HepG2 (cell line): ENCODE data around the gene PRKN. TPM values are rescaled to one million over a fixed set of nuclear protein-coding genes. Genes with fewer than 3 reads are reported as not detected.

Experiments used
- ATAC-seq: fragments of 200-7000 bp; cut with Tn5 transposase; 3 replicates; pipeline ENCODE4 v1.9.1; 2020; ENCODE audit warnings: mild to moderate bottlenecking, moderate library complexity
- BruUV-seq: library from RNA; stranded (reverse); fragments of 400-500 nt; replicated peaks from 2 replicates; lab custom pipeline; 2021; lab: Mats Ljungman, UMichigan
- CTCF ChIA-PET: fragments of 300-600 bp; formaldehyde crosslinking; extraction: SDS; loops from one replicate; lab custom pipeline; 2021; ENCODE audit warnings: low total read pairs, inconsistent platforms, low intra/inter-chr PET ratio; lab: Yijun Ruan, JAX
- POLR2A ChIA-PET: fragments of 350-600 bp; sonication (Branson Sonifier 250); formaldehyde crosslinking; loops from one replicate; lab custom pipeline; 2020; ENCODE audit warnings: antibody characterized with exemption, inconsistent platforms; lab: Yijun Ruan, JAX
- DNase-seq: peaks from one replicate; pipeline ENCODE4 v3.0.0-alpha.2; 2015; ENCODE audit warnings: low spot score
- FAIRE-seq: peaks from 3 replicates; lab custom pipeline; 2011; peaks lifted over from hg19 to GRCh38; lab: Jason Lieb, UNC
- H2AFZ ChIP-seq: one replicate; pipeline ENCODE4 v1.6.1; 2011; ENCODE audit warnings: low read length, inconsistent platforms
- H3K27ac ChIP-seq: fragments of 300-600 bp; 3 replicates; pipeline ENCODE4 v1.8.0; 2011; ENCODE audit warnings: mixed run types, mild to moderate bottlenecking, mixed read lengths, low read length, inconsistent platforms; ENCODE audit not compliant: insufficient read depth; ENCODE audit errors: extremely low read length
- H3K27me3 ChIP-seq, 2 experiments: fragments of 200-600 bp in 1 of 2; 2 replicates in 1 of 2; 3 replicates in 1 of 2; pipeline versions ENCODE4 v1.6.0 to v1.8.0; 2011; ENCODE audit warnings: low read length in 2 of 2, mild to moderate bottlenecking in 2 of 2, moderate library complexity in 2 of 2, inconsistent platforms in 1 of 2; ENCODE audit not compliant: insufficient read depth in 2 of 2, control insufficient read depth in 1 of 2
- H3K36me3 ChIP-seq, 2 experiments: fragments of 200-600 bp in 1 of 2; replicated peaks in 1 of 2; 2 replicates in 1 of 2; 3 replicates in 1 of 2; pipeline versions ENCODE4 v1.5.1 to v1.8.0; 2011; ENCODE audit warnings: low read length in 2 of 2, inconsistent platforms in 1 of 2; ENCODE audit not compliant: insufficient read depth in 2 of 2, control insufficient read depth in 1 of 2
- H3K4me1 ChIP-seq: 2 replicates; pipeline ENCODE4 v1.5.1; 2012; ENCODE audit warnings: low read length, inconsistent platforms; ENCODE audit not compliant: insufficient read depth
- H3K4me2 ChIP-seq: 2 replicates; pipeline ENCODE4 v1.6.0; 2011; ENCODE audit warnings: low read depth, low read length, inconsistent platforms
- H3K4me3 ChIP-seq, 3 experiments: fragments of 200-600 bp in 1 of 3; sonication (generic), shearing (Covaris generic) in 1 of 3; replicated peaks in 1 of 3; 2 replicates each; pipeline ENCODE4 v1.5.1; 2011 to 2016; ENCODE audit warnings: low read length in 3 of 3, inconsistent platforms in 2 of 3, low read depth in 2 of 3, mild to moderate bottlenecking in 2 of 3, control low read depth in 1 of 3, mixed read lengths in 1 of 3; ENCODE audit not compliant: insufficient read depth in 1 of 3
- H3K79me2 ChIP-seq: one replicate; pipeline ENCODE4 v1.6.1; 2011; ENCODE audit warnings: low read length, inconsistent platforms; ENCODE audit not compliant: insufficient read depth
- H3K9ac ChIP-seq: 2 replicates; pipeline ENCODE4 v1.6.0; 2011; ENCODE audit warnings: mild to moderate bottlenecking, low read depth, low read length, inconsistent platforms; ENCODE audit not compliant: insufficient read depth
- H3K9me3 ChIP-seq: 2 replicates; pipeline ENCODE4 v1.5.1; 2012; ENCODE audit warnings: mild to moderate bottlenecking, low read length
- H4K20me1 ChIP-seq: 2 replicates; pipeline ENCODE4 v1.6.0; 2011; ENCODE audit warnings: inconsistent platforms, mild to moderate bottlenecking, low read length, moderate library complexity; ENCODE audit not compliant: insufficient read depth
- BORCS8-MEF2B ChIP-seq: sonication (generic); formaldehyde crosslinking; IDR thresholded peaks from 2 replicates; pipeline ENCODE4 v1.8.0; 2022; ENCODE audit warnings: mild to moderate bottlenecking, missing genetic modification reagents
- HNF4A ChIP-seq: sonication (generic); formaldehyde crosslinking; IDR thresholded peaks from 2 replicates; pipeline ENCODE4 v1.4.0; 2020; ENCODE audit warnings: missing genetic modification reagents
- HNF4G ChIP-seq, 2 experiments: sonication (generic) in 1 of 2; formaldehyde crosslinking in 1 of 2; IDR thresholded peaks; 2 replicates each; pipeline versions ENCODE4 v1.4.0 to v1.6.1; 2011 to 2020; ENCODE audit warnings: borderline replicate concordance in 2 of 2, low read depth in 2 of 2, mild to moderate bottlenecking in 2 of 2, low read length in 1 of 2, missing genetic modification reagents in 1 of 2, moderate library complexity in 1 of 2
- IKZF4 ChIP-seq: sonication (generic); formaldehyde crosslinking; IDR thresholded peaks from 2 replicates; pipeline ENCODE4 v1.5.1; 2020; ENCODE audit warnings: borderline replicate concordance, mild to moderate bottlenecking, low read depth, missing genetic modification reagents; ENCODE audit errors: not compliant biosample characterization
- MEIS1 ChIP-seq: sonication (generic); formaldehyde crosslinking; IDR thresholded peaks from 2 replicates; pipeline ENCODE4 v1.9.0; 2021; ENCODE audit warnings: mild to moderate bottlenecking, missing genetic modification reagents, moderate library complexity, borderline replicate concordance
- RBAK ChIP-seq: sonication (generic); formaldehyde crosslinking; IDR thresholded peaks from 2 replicates; pipeline ENCODE4 v1.5.1; 2020; ENCODE audit warnings: mild to moderate bottlenecking, missing genetic modification reagents
- REPIN1 ChIP-seq: sonication (generic); formaldehyde crosslinking; IDR thresholded peaks from 2 replicates; pipeline ENCODE4 v1.8.0; 2022; ENCODE audit warnings: missing genetic modification reagents, low read depth, mild to moderate bottlenecking, borderline replicate concordance
- WIZ ChIP-seq: sonication (generic); formaldehyde crosslinking; IDR thresholded peaks from 2 replicates; pipeline ENCODE4 v1.5.1; 2020; ENCODE audit warnings: mild to moderate bottlenecking, missing genetic modification reagents
- ZFP1 ChIP-seq: IDR thresholded peaks from 2 replicates; pipeline ENCODE4 v1.6.1; 2016
- ZNF652 ChIP-seq: IDR thresholded peaks from 2 replicates; pipeline ENCODE4 v1.6.1; 2016; ENCODE audit warnings: low read depth, borderline replicate concordance
- ZNF709 ChIP-seq: sonication (generic); formaldehyde crosslinking; IDR thresholded peaks from 2 replicates; pipeline ENCODE4 v1.5.0; 2020; ENCODE audit warnings: mild to moderate bottlenecking, missing genetic modification reagents
- WGBS: methylation state at CpG from one replicate; pipeline ENCODE4 v1.1.6; 2017; ENCODE audit warnings: low lambda C conversion rate; 5-methylcytosine and 5-hydroxymethylcytosine counted together
- in situ Hi-C: cut with HindIII; loops from 2 replicates; pipeline ENCODE4 v1.10.0; 2017; ENCODE audit warnings: low pct_unique_long_range_greater_than_20kb; ENCODE audit not compliant: extremely low pct_ligation_motif_present
- intact Hi-C: fragments of 100-400 bp; cut with micrococcal nuclease; formaldehyde crosslinking; loops from one replicate; pipeline ENCODE4 v1.10.0; 2022; ENCODE audit not compliant: unreplicated experiment
- polyA plus RNA-seq, 8 experiments: library from polyadenylated mRNA; depleted of rRNA in 3 of 8; stranded (reverse) in 7 of 8; unstranded in 1 of 8; fragments of >200 nt; fragmentation: Illumina TruSeq in 4 of 8; extraction: Trizol in 4 of 8; gene quantifications; 2 replicates each; pipeline versions ENCODE4 v1.2.1 to v1.2.3, GENCODE V29; 2011 to 2016; ENCODE audit warnings: low read depth in 4 of 8, missing spikeins in 1 of 8, mixed read lengths in 1 of 8; ENCODE audit not compliant: insufficient read depth in 1 of 8
- total RNA-seq, 5 experiments: library from RNA; depleted of rRNA; stranded (reverse); fragments of >200 nt; fragmentation: Illumina TruSeq; extraction: Trizol; gene quantifications; 2 replicates each; pipeline ENCODE4 v1.2.3, GENCODE V29; 2016; ENCODE audit warnings: low read depth in 1 of 5
- TF ChIP-seq, protein P1 (sequence below): sonication (generic); formaldehyde crosslinking; IDR thresholded peaks from 2 replicates; pipeline ENCODE4 v1.5.1; 2020; ENCODE audit warnings: mild to moderate bottlenecking, missing genetic modification reagents, moderate library complexity
- TF ChIP-seq, protein P2 (sequence below): sonication (generic); formaldehyde crosslinking; IDR thresholded peaks from 2 replicates; pipeline ENCODE4 v1.9.0; 2021; ENCODE audit warnings: missing genetic modification reagents, mild to moderate bottlenecking, borderline replicate concordance
- TF ChIP-seq, protein P3 (sequence below): sonication (generic); formaldehyde crosslinking; IDR thresholded peaks from 2 replicates; pipeline ENCODE4 v1.8.1; 2023; ENCODE audit warnings: mild to moderate bottlenecking, missing genetic modification reagents

Gene PRKN
- total and polyA plus RNA-seq, 2 of the 13 experiments (the other 11 are each of a cell fraction or from before 2014, with no cell fraction given): 0.31 to 0.44 TPM

DNA sequence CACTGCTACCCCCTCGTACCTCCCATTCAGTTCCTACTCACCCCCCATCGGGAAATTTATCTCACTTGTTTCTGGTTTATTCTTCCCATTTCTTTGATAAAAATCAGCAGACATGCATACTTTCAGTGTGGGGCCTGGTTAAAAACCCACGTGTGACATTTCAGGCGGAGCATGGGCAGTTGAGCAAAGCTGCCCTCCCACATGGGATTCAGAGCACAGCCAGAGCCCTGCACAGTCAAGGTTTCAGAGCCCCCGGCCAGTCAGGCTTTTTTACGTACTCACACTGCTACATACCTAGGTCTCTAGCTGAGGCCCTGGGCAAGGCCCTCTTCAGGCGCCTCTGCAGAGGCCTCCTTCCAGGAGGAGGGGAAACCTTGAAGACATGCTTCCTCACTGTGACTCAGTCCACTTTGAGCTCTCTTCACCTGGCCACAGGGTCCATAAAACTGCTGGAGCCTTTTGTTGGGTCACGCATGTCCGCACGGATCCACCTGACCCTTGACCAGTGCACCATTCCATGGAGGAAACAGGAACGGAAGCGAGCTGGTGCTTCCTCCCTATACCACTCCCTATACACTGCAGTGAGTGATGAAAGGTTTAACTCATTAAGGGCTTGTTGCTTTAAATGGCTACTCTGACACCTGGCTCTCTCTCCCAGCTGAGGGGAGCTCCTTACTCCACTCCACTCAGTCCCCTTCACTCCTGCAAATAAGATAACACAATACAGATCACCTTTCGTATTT, 713.3 kb downstream of the PRKN start (continued):
- TF ChIP-seq, protein P1, sequence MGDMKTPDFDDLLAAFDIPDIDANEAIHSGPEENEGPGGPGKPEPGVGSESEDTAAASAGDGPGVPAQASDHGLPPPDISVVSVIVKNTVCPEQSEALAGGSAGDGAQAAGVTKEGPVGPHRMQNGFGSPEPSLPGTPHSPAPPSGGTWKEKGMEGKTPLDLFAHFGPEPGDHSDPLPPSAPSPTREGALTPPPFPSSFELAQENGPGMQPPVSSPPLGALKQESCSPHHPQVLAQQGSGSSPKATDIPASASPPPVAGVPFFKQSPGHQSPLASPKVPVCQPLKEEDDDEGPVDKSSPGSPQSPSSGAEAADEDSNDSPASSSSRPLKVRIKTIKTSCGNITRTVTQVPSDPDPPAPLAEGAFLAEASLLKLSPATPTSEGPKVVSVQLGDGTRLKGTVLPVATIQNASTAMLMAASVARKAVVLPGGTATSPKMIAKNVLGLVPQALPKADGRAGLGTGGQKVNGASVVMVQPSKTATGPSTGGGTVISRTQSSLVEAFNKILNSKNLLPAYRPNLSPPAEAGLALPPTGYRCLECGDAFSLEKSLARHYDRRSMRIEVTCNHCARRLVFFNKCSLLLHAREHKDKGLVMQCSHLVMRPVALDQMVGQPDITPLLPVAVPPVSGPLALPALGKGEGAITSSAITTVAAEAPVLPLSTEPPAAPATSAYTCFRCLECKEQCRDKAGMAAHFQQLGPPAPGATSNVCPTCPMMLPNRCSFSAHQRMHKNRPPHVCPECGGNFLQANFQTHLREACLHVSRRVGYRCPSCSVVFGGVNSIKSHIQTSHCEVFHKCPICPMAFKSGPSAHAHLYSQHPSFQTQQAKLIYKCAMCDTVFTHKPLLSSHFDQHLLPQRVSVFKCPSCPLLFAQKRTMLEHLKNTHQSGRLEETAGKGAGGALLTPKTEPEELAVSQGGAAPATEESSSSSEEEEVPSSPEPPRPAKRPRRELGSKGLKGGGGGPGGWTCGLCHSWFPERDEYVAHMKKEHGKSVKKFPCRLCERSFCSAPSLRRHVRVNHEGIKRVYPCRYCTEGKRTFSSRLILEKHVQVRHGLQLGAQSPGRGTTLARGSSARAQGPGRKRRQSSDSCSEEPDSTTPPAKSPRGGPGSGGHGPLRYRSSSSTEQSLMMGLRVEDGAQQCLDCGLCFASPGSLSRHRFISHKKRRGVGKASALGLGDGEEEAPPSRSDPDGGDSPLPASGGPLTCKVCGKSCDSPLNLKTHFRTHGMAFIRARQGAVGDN (CRISPR knock-in tag): no peak
- TF ChIP-seq WIZ (CRISPR knock-in tag) (no peak), HNF4A (CRISPR knock-in tag) (0 out of 2 replicates have a peak, but pooled peaks have one; percentile 23), ZNF652 (CRISPR knock-in tag) (peak; percentile 55; the same call in 1 of the 2 replicates)

DNA sequence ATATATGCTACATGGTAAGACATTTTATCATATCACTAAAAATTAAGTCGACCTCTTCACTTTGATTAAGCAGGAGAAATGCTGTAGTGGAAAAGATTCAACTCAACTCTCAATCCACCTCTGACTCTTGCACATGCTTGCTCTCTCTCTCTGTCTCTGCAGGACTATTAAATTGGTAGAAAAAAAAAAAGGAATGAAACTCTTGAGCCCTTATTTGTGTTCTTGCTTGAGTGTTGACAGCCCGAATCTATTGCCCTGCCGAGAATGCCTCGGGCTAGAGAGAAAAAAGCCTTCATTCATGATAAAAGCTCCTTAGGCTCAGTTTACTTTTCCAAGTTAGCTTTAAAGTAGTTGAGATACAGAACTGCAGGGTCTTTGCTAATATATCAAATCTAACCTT, 722.2 kb downstream of the PRKN start:
- FAIRE-seq: no peak
- H3K4me1 ChIP-seq: no peaks in the 10 kb centered on the region
- H3K36me3 ChIP-seq: no peaks in the 10 kb centered on the region
- H3K9me3 ChIP-seq: no peaks in the 10 kb centered on the region
- ATAC-seq: no peak
- in situ Hi-C loops (no loop called here), intact Hi-C loops (no loop called here)
- H2AFZ ChIP-seq: no peak overlapping the region
- no peak overlapping the region for H3K9ac ChIP-seq
- no peak overlapping the region for H3K4me2 ChIP-seq
- H3K4me3 ChIP-seq: no peak overlapping the region
- WGBS: 42% methylated on average over 4 of the region's 4 CpGs
- BruUV-seq: no TSS peak
- H3K79me2 ChIP-seq: no peaks in the 10 kb centered on the region
- no peak overlapping the region for H3K27ac ChIP-seq
- no peaks in the 10 kb centered on the region for H4K20me1 ChIP-seq
- DNase-seq: no peak
- no peaks in the 10 kb centered on the region for H3K27me3 ChIP-seq
- POLR2A ChIA-PET: no interaction called here
- CTCF ChIA-PET: no interaction called here
- TF ChIP-seq REPIN1 (no peak), HNF4G (IDR thresholded peaks at IDR 0.05; ENCODE audit: borderline replicate concordance, low read depth, low read length) (no peak), HNF4G (CRISPR knock-in tag; IDR thresholded peaks at IDR 0.05; ENCODE audit: borderline replicate concordance, low read depth) (no peak), BORCS8-MEF2B (CRISPR knock-in tag) (no peak), IKZF4 (CRISPR knock-in tag) (no peak), MEIS1 (CRISPR knock-in tag) (no peak), RBAK (no peak), ZNF709 (CRISPR knock-in tag) (no peak), ZFP1 (CRISPR knock-in tag) (no peak)
- TF ChIP-seq, protein P2, sequence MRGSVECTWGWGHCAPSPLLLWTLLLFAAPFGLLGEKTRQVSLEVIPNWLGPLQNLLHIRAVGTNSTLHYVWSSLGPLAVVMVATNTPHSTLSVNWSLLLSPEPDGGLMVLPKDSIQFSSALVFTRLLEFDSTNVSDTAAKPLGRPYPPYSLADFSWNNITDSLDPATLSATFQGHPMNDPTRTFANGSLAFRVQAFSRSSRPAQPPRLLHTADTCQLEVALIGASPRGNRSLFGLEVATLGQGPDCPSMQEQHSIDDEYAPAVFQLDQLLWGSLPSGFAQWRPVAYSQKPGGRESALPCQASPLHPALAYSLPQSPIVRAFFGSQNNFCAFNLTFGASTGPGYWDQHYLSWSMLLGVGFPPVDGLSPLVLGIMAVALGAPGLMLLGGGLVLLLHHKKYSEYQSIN: no peak
- TF ChIP-seq, protein P3, sequence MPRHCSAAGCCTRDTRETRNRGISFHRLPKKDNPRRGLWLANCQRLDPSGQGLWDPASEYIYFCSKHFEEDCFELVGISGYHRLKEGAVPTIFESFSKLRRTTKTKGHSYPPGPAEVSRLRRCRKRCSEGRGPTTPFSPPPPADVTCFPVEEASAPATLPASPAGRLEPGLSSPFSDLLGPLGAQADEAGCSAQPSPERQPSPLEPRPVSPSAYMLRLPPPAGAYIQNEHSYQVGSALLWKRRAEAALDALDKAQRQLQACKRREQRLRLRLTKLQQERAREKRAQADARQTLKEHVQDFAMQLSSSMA (CRISPR knock-in tag): no peak
